ENCODE results near the gene S100A5.

The S100A5 gene

DNA sequence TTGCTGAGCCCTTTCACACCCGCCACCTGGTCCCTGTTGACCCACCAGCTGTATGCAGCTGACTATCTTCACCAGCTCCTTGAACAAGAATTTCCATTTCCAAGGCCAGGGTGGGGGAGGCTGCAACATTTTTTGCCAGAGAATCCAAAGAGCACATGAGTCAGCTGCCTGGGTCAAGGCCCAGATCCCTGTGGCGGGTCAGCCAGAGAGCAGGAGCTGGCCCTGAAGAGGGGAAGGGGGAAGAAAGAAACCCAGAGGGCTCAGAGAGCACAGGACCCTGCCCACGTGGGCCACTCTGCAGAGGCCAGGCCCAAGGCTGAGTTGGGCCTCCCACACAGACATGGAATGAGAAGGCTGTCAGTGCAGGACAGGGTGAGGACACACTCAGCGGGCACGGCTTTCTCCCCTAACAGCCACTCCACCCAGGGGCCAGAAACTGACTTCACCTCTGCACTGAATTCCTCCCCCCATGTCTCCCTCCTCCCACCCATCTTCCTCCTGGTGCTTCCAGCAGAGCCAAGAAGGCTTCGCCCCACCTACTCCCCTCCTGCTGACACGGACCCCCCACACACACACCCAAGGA is 33.8 kb downstream of the S100A5 start:
- peak; percentile 89 for DNase-seq (ENCODE audit: low spot score)

- DNase-seq (ENCODE audit: low spot score) = no peak
Measured at GRCh38 chr1:153506386-153506785, 34.3 kb downstream of the S100A5 start.

- DNase-seq (ENCODE audit: low spot score) = no peak
Measured at GRCh38 chr1:153505576-153505975, 35.2 kb downstream of the S100A5 start.

DNA sequence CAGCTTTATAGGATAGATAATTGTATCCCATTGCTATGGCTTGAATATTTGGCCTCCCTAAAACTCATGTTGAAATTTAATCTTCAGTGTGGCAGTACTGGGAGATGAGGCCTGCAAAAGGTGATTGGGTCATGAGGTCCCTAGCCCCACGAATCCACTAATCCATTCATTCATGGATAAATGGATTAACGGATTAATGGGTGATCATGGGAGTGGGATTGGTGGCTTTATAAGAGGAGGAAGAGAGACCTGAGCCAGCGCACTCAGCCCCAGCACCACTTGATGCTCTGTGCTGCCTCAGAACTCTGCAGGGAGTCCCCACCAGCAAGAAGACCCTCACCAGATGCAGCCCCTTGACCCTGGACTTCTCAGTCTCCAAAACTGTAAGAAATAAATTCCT is 37.0 kb downstream of the S100A5 start:
- DNase-seq (ENCODE audit: low spot score) = no peak

DNA sequence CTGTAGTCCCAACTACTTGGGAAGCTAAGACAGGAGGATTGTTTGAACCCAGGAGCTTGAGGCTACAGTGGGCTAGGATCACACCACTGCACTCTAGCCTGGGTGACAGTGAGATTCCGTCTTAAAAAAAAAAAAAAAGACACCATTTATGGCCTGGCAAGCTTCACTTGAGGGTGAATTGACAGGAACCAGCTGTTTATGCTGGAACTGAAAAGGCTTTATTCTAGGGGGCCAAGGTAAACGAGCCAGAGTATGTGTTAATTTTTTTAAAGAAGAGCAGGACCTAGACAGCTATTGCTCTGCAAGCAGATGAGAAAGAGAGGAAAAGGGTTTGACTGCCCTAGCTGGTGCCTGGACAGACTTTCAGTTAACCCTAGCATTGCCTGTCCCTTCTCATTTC is 42.0 kb downstream of the S100A5 start:
- no peak for DNase-seq (ENCODE audit: low spot score)

DNA sequence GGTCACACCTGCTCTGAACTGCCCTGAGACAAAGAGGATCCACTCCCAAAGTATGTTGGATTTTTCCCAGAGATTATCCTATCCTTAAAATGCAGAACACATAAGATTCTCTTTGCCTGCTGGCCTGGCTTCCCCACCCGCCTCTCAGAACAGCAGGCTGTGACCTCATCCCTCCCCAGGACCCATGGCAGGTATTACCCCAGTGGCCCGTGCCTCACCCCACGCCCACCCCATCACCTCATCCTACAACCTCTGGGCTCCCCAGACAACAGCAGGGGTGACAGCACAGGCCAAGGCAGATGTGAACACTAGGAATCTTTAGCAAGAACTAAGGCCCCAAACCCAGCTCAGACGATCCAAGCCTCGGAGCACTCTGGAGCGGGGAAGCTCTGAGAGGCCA is 45.2 kb downstream of the S100A5 start:
- DNase-seq (ENCODE audit: low spot score) = no peak

DNA sequence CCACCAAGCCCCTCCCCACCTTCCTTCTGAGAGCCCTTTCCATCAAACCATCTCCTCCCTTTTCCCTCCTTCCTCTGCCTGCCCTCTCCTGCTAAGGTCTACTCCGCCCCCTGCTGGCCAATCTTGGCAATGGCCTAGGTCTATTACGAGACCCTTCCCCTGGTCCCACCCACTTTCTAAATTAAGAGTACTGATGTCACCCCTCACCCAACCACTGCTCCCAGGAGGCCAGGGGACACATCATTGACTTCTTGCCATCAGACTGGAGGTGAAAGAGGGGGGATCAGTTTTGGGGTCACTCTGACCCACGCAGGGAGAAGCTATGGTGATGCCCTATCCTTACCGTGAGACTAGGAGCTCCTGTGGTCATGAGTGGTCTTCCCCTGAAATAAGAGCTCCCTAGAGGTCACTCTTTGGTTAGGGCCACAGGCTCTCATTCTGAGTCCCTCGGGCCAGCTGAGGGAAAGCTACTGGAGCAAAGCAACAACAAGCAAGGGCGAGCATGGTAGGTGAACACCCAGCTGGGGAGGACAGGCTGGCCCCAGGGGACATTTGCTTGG is 45.7 kb downstream of the S100A5 start:
- peak; percentile 79 for DNase-seq (ENCODE audit: low spot score)

- DNase-seq (ENCODE audit: low spot score) = no peak
Measured at GRCh38 chr1:153493343-153493960, 47.3 kb downstream of the S100A5 start.

- peak; percentile 87 for DNase-seq (ENCODE audit: low spot score)
Measured at GRCh38 chr1:153490272-153491051, 50.3 kb downstream of the S100A5 start.

- DNase-seq (ENCODE audit: low spot score) = peak; percentile 51
Measured at GRCh38 chr1:153488731-153489130, 52.0 kb downstream of the S100A5 start.

DNA sequence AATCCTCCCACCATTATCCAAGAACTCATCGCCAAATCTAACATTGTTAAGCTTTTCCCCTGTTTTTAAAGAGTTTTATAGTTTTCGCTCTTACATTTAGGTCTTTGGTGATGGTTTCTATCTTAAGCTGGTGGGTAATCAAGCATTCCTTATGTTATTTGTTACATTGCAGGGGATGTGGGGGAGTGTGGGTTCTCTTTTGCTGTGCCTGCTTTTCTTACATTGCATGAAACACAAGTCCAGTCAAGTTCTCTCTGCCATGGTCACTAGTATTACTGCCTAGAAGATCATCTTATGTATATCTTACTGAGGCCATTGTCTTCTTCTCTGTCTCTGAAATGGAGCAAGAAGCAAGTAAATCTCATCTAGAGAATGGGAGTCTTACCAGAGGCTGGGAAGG is 53.0 kb downstream of the S100A5 start:
- no peak for DNase-seq (ENCODE audit: low spot score)
